Measurements from ENCODE around the gene HID1.

The HID1 gene

DNA sequence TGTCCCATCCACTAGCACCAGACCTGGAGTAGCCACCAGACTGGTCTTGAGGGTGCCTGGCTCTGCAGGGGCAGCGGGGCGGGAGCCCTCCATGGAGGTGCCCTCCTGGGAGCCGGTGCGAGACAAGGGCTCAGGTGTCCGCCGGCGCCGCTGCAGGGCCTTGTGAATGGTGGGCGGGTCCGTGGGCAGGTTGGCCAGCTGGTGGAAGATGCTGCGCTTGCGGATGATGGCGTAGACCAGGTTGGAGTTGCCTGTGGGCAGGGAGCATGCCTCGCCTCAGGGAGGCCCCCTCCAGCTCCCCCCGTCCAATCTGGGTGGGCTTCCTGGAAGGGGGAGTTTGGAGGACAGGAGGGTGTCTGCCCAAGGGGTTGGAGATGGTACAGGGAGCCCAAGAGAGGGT lies 18.4 kb downstream of the HID1 start:
- in situ Hi-C loops (cut with HindIII; ENCODE audit: low pct_ligation_motif_present, low pct_unique_long_range_greater_than_20kb, low sequenced_read_pairs), result no loop called here
- DNase-seq, result no peak

DNA sequence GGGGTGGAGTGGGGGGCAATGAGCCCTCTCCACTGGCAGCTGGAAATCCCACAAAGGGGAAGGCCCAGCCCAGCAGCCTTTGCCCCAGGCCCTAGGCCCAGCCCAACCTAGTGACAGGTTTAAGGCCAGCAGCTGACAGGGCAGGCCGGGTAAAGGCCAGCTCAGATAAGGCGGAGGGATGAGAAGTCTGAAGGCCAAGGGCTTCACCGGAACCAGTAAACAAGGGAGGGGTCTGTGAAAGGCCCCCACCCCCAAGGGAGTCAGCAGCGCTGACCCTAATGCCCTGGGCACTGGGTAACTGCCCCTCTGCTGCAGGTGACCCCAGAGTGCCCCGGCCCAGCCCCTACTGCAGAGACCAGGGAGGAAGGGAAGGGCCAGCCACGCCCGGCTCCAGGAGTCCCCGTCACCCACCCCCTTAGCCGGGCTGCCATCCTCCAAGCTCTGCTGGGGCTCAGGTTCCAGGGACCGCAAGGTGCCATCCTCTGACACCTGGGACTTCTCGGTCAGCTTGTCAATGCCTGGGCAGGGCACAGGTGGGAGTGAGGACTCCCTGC lies 19.3 kb downstream of the HID1 start:
- in situ Hi-C loops (cut with HindIII; ENCODE audit: low pct_ligation_motif_present, low pct_unique_long_range_greater_than_20kb, low sequenced_read_pairs), result no loop called here
- DNase-seq, result no peak

DNA sequence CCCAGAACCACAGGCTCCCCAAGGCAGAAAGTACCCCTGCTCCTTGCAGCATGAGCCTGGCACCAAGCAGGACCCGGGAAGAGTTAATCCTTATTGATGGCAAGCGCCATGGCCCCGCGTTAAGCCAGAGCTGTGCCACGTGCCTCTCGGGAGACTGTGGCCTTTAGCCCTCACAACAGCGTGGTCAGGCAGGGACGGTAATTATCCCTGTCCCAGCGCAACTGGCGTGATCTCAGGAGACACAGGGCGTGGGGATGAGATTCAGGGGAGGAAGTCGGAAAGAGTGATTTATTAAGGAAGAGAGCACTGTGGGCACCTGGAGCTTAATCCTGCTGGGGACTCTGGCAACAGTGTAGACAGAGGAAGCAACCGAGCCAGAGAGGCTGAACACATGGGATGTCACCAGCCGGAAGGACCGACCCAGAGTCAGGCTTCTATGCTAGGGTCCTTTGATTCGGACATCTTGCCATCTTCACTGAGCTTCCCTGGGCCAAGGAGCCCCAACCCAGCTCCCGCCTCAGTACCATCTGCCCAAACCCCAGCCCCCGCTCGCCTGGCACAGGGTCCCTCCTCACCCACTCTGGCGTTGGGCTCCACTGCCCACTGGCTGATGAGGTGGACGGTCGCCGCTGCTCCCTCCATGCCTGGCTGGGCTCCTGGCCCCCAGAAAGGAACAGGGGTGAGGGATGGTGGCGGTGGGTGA lies 20.0 kb downstream of the HID1 start:
- DNase-seq, result no peak
- in situ Hi-C loops (cut with HindIII; ENCODE audit: low pct_ligation_motif_present, low pct_unique_long_range_greater_than_20kb, low sequenced_read_pairs), result no loop called here

DNA sequence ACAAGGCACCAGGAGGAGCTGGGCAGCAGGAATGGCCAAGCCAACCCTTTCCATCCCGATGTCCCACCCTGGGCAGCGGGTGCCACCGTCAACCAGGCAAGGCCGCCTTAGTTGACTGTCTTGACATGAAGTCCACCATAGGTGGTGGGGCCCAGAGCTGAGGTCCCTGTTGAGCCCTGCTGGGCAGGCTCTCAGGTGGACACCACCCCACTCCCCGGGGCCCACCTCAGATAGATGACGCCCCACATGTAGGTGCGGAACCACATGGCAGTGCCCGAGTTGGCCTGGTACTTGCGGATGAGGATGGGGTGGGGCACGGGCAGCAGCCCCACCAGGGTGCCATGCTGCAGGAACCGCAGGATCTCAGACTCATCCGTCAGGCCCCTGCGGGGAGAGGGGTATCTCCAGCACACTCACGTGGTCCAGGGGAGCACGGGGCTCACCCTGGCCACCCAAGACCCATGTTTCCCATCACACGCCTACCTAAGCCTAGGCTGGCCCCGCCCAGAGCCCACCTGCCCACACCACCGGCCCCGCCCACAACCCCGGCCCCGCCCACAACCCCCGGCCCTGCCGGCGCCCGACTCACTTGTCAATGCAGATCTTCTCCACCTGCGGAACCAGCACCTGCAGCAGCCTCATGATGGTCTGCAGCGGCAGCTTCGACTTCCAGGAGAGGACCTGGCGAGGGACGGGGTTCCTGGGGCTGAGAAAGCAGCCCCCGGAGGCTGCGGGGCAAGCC lies 20.7 kb downstream of the HID1 start:
- in situ Hi-C loops (cut with HindIII; ENCODE audit: low pct_ligation_motif_present, low pct_unique_long_range_greater_than_20kb, low sequenced_read_pairs), result no loop called here
- no peak for DNase-seq

DNA sequence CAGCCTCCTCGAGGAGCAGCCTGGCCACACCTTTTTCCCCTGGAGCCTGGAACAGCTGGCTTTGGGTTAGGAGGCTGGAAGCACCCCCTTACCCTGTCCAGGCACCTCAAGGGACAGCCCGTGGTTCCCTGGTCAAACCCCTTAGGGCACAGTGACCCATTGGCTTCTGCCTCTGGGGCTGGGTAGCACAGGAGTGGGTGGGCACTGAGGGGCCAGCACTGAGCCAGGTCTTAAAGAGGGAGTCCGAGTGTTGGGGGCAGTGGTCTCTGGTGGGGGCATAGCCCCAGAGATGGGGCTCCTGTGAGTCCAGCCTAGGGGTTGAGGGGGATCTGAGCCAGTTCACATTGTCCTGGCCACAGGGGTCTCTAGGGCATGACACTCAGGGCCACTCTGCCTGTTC lies 21.5 kb downstream of the HID1 start:
- no peak for DNase-seq
- in situ Hi-C loops (cut with HindIII; ENCODE audit: low pct_ligation_motif_present, low pct_unique_long_range_greater_than_20kb, low sequenced_read_pairs), result no loop called here

DNA sequence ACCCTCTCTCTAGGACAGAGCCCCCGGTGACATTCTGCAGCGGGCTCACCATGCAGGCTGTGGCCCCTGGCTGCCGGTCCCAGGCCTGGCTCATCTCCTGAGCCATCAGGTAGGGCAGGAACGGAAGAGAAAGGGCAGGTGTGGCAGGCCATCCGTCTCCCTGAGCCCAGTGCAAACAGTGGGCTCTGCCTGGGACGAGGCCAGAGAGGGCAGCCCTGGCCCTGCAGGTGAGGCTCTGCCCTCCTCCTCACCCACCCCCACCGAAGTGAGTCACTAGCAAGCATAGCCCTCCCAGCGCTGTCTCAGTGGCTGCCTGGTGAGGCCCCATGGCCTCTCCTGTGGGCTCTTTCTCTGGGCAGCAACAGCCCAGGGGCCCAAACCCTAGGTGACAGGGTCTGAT lies 22.4 kb downstream of the HID1 start:
- no peak for DNase-seq
- in situ Hi-C loops (cut with HindIII; ENCODE audit: low pct_ligation_motif_present, low pct_unique_long_range_greater_than_20kb, low sequenced_read_pairs), result no loop called here

DNA sequence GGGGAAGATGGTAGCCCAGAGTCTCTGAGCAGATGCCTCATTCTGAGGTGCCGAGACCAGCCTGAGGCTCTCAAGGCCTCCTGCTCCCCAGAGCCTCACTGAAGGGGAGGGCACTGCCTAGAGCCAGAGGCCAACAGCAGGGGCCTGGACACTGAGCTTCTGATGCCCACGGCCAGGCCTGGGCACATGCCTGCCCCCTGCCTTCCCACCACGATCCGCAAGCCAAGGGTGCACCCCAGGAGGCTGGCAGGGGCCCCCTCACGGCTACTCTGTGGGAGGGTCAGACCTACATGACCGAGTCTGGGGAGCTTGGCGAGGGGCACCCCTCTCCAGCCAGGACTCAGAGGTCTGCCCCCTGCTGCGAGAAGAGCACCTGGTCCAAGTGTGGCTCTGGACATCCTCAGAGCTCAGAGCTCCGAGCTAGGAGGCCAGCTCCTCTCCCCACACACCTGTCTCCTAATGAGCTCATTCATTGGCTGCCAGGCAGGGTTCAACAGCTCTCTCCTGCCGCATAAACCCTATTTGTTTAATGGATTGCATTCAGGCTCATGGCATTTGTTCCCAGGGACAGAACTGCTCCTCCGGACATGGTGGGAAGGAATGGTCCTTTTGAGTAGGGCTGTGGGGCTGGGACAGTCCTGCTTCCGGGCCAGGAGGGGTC lies 23.0 kb downstream of the HID1 start:
- in situ Hi-C loops (cut with HindIII; ENCODE audit: low pct_ligation_motif_present, low pct_unique_long_range_greater_than_20kb, low sequenced_read_pairs), result no loop called here
- no peak for DNase-seq

DNA sequence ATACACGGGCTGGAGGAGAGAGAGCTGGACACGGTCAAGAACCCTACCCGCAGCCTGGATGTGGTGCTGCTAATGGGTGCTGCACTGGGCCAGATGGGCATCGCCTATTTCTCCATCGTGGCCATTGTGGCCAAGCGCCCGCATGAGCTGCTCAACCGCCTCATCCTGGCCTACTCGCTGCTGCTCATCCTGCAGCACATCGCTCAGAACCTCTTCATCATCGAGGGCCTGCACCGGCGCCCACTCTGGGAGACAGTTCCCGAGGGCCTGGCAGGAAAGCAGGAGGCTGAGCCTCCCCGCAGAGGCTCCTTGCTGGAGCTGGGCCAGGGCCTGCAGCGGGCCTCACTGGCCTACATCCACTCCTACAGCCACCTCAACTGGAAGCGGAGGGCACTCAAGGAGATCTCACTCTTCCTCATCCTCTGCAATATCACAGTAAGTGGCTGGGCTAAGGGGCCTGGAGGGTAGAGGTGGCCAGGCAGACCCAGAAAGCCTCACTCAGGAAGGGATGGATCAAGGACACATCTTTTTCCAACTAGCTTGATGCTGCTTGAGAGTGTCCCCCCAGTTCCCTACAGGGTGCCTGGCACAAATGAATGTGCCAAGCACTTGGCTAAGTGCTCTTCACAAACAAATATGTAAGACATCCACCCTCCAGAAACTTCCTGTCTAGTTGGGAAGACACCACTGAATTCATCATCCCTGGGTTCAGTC lies 25.4 kb downstream of the HID1 start:
- in situ Hi-C loops (cut with HindIII; ENCODE audit: low pct_ligation_motif_present, low pct_unique_long_range_greater_than_20kb, low sequenced_read_pairs), result no loop called here
- no peak for DNase-seq

DNA sequence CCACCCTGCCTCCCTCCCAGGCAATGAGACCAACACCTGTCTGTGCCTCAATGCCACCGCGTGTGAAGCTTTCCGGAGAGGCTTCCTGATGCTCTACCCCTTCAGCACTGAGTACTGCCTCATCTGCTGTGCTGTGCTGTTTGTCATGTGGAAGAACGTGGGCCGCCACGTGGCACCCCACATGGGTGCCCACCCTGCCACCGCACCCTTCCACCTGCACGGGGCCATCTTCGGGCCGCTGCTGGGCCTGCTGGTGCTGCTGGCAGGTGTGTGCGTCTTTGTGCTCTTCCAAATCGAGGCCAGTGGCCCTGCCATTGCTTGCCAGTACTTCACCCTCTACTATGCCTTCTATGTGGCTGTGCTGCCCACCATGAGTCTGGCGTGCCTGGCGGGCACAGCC lies 25.9 kb downstream of the HID1 start:
- in situ Hi-C loops (cut with HindIII; ENCODE audit: low pct_ligation_motif_present, low pct_unique_long_range_greater_than_20kb, low sequenced_read_pairs), result no loop called here
- DNase-seq, result no peak

DNA sequence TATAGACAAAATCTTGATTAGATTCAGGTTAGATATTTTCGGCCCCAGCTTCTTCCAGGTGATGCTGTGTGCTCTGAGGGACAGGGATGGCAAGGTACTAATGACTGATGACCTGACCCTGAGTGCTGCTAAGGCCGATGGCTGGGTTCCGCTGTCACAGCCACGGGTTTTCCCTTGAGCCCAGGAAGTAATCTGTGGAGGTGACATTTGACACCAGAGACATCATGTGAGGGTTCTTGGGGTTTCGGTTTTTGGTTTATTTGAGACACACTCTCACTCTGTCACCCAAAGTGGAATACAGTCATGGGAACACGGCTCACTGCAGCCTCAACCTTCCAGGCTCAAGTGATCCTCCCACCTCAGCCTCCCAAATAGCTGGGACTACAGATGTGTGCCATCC lies 27.0 kb downstream of the HID1 start:
- in situ Hi-C loops (cut with HindIII; ENCODE audit: low pct_ligation_motif_present, low pct_unique_long_range_greater_than_20kb, low sequenced_read_pairs), result no loop called here
- no peak for DNase-seq

DNA sequence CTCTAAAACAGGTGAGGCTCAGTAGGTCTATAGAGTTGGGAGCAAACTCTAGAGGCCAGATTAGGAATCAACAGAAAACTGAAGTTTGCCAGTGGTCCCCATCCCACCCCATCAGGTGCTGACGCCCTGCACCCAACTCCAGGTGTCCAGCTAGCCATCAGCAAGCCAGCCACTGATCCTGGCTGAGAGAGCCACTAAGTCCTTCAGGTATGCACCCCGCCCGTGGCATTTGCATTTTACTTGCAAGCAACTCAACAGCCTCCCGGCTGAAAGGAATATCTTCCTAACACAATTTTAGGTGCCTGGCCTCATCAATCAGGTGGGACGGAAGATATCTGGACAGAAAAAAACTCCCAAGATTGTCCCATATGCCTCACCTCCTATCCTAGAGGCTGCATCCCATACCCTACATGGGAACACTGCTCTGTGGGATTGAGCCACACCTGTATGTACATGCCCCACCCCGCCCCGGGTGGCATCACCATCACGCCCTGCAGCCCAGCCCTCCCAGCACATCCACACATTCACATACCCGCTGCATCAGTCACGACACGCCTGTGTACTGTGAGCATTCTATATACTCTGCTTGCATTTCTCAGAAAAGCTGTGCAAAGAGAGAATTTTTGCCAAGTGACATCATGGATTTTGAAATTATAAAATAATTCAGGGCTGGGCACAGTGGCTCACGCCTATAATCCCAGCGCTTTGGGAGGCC lies 28.6 kb downstream of the HID1 start:
- DNase-seq, result no peak
- in situ Hi-C loops (cut with HindIII; ENCODE audit: low pct_ligation_motif_present, low pct_unique_long_range_greater_than_20kb, low sequenced_read_pairs), result no loop called here

DNA sequence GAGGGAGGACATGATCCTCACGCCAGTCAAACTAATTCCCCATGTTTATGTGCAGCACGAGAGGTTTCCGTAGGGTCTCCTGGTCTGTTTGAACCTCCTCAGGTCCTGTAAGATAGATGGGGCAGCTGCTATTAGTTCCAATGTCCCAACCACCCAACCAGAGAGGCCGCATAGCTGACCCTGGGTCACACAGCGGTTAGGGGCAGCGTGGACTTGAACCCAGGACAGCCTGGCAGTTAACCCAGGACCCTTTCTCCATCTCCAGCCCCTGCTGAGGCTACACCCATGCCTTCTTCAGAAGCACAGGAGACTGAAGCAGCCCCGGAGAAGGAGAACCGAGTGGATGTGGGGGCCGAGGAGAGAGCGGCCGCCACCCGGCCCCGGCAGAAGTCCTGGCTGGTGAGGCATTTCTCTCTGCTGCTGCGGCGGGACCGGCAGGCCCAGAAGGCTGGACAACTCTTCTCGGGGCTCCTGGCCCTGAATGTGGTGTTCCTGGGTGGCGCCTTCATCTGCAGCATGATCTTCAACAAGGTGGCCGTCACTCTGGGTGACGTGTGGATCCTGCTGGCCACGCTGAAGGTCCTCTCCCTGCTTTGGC lies 31.3 kb downstream of the HID1 start:
- no peak for DNase-seq
- in situ Hi-C loops (cut with HindIII; ENCODE audit: low pct_ligation_motif_present, low pct_unique_long_range_greater_than_20kb, low sequenced_read_pairs), result no loop called here

DNA sequence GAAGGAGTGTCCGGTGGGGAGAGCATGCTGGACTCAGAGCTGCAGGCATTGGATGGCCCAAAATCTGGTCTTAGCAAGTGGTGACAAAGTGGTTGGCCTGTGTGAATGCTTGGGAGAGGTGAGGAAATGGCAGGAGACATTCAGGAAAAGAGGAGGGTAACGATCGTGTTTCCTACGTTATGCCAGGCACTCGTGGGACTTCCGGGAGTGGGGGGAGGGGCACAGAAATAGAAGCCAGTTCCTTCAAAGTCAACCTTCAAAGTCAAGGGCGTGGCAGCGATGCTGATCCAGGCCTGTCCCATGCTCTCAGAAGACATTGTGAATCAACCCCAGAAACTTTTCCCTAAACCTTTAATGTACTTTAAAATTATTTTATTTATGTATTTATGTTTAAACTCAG lies 33.0 kb downstream of the HID1 start:
- in situ Hi-C loops (cut with HindIII; ENCODE audit: low pct_ligation_motif_present, low pct_unique_long_range_greater_than_20kb, low sequenced_read_pairs), result no loop called here
- DNase-seq, result no peak

DNA sequence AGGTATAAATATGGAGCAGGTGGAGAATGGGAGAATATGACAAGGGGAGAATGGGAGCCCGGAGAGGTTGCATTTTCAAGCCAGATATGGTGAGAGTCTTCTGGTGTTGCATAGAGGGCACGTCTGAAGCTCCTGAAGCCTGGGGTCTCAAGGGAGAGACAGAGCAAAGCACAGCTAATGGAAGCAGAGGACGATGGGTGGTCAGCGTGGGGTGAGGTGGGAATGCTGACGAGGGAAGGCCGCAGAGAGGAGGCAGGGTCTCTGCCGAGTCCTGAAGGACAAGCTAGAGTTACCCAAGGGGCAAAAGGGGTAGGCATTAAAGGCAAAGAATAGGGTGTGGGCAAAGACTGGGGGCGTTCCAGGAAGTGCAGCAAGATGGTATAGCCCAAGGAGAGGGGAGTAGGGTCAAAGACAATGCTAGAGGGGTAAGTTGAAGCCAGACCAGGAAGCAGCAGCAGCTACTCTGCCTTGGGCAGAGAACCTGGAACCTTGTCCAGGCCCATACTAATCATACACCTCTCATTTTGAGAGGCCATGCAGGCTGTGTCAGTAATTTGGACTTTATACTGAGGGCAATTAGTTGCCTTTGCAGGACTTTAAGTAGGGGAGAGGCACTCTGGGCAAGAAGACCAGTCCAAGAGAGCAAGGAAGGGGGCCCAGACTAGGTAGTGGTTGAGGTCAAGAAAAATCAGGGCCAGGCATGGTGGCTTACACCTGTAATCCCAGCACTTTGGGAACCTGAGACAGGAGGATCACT lies 34.2 kb downstream of the HID1 start:
- in situ Hi-C loops (cut with HindIII; ENCODE audit: low pct_ligation_motif_present, low pct_unique_long_range_greater_than_20kb, low sequenced_read_pairs), result no loop called here
- DNase-seq, result no peak

DNA sequence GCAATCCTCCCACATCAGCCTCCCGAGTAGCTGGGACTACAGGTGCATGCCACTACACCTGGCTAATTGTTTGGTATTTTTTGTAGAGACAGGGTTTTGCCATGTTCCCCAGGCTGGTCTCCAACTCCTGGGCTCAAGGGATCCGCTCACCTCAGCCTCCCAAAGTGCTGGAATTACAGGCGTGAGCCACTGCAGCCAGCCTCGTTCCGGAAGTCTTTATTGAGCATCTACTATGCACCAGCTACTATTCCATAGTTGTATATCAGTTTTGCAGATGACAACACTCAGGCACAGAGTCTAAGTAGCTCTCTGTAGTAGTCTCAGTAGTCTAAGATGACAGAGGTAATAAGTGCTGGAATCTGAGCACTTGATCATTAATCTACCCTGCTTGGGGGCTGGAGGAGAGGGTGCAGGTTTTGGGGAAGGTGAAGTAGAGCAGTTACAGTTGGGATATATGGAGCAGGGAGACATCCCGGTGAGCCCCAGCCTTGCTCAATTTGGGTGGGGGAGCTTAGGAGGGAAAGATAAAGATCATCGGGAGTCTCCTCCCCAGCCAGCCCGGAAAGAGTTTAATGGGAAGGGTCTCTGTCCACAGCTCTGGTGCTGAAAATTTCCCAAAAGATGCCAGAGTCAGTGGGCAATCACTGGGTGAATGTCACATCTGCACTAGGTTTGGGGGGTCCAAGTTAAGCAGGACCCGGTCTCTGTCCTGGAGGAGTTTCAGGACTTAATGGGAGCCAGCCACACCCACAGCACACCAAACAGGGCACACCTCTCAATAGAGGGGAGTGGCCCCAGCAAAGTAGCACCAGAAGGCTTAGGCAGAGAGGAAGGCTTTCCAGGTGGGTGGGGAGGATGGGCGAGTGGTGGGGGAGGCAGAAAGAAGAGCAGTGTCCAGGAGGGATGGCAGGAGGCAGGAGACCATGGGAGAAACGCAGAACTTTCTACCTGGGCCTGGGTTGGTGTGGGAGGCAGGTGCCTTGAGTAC lies 35.2 kb downstream of the HID1 start:
- in situ Hi-C loops (cut with HindIII; ENCODE audit: low pct_ligation_motif_present, low pct_unique_long_range_greater_than_20kb, low sequenced_read_pairs), result no loop called here
- DNase-seq, result no peak

DNA sequence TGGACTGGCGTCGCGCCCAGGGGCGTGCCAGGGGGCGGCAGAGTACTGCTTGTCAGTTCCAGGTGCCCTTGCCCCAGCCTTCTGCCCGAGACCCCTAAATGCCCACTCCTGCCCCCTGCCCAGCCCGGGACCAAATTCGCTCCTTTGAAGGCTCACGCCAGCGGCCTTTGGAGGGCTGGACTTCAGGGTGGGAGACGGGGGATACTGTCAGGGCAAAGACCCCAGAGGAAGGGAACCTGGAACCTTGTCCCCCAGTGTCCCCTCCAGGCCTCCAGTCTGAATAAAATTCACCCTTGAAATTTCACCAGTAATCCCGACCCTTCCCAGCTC lies 36.1 kb downstream of the HID1 start:
- in situ Hi-C loops (cut with HindIII; ENCODE audit: low pct_ligation_motif_present, low pct_unique_long_range_greater_than_20kb, low sequenced_read_pairs), result no loop called here
- no peak for DNase-seq
